Upper lobe of left lung (tissue), 4 donors: ENCODE data around the gene NYAP2.

Experiments used
- CTCF ChIP-seq, 6 experiments: fragments of 450-650 bp in 4 of 6; fragments of 200-600 bp in 2 of 6; sonication (generic) in 2 of 6; IDR thresholded peaks; one replicate each; pipeline ENCODE4 v1.5.1; 2016 to 2019; ENCODE audit warnings: antibody characterized with exemption in 6 of 6
- EP300 ChIP-seq, 4 donors: sonication (generic); formaldehyde crosslinking; IDR thresholded peaks; one replicate each; pipeline ENCODE4 v1.5.1; 2017; ENCODE audit warnings: antibody characterized with exemption in 4 of 4, control low read depth in 2 of 4
- POLR2A ChIP-seq, 4 donors: fragments of 450-650 bp; IDR thresholded peaks; one replicate each; pipeline ENCODE4 v1.5.1; 2016 to 2017; ENCODE audit warnings: antibody characterized with exemption in 4 of 4, mild to moderate bottlenecking in 2 of 4
- POLR2AphosphoS5 ChIP-seq, 2 donors: sonication (generic); formaldehyde crosslinking; IDR thresholded peaks; one replicate each; pipeline ENCODE4 v1.5.1; 2017; ENCODE audit warnings: antibody characterized with exemption in 2 of 2

GRCh38 chr2:225429717-225430116 lies 30.2 kb downstream of the NYAP2 start:
- no peak for TF ChIP-seq CTCF (IDR thresholded peaks at IDR 0.05)
- TF ChIP-seq POLR2A (IDR thresholded peaks at IDR 0.05), result no peak
- TF ChIP-seq EP300 (IDR thresholded peaks at IDR 0.05), result no peak
- no peak for TF ChIP-seq POLR2AphosphoS5 (IDR thresholded peaks at IDR 0.05)
